HCT116 (cell line): Measurements from ENCODE around the gene TARS3. TPM values are rescaled to one million over a fixed set of nuclear protein-coding genes. Genes with fewer than 3 reads are reported as not detected.

Experiments used
- ATAC-seq: fragments of 200-7000 bp; cut with Tn5 transposase; 2 replicates; pipeline ENCODE4 v1.9.1; 2020; ENCODE audit warnings: mild to moderate bottlenecking, moderate library complexity
- BruUV-seq: library from RNA; stranded (reverse); fragments of 400-500 nt; replicated peaks from 2 replicates; lab custom pipeline; 2021; lab: Mats Ljungman, UMichigan
- CTCF ChIA-PET: fragments of 300-600 bp; sonication (Branson Sonifier 250); formaldehyde crosslinking; loops from one replicate; lab custom pipeline; 2021; ENCODE audit warnings: antibody characterized with exemption; lab: Charles Lee
- POLR2A ChIA-PET: fragments of 300-600, 350-600 bp; sonication (Branson Sonifier 250); formaldehyde crosslinking; loops from one replicate; lab custom pipeline; 2021; ENCODE audit warnings: antibody characterized with exemption; lab: Charles Lee
- RAD21 ChIA-PET, 2 experiments: fragments of 300-600 bp; sonication (Branson Sonifier 250); formaldehyde crosslinking; loops; one replicate each; lab custom pipeline; 2023; ENCODE audit warnings: low total read pairs in 2 of 2; ENCODE audit not compliant: uncharacterized antibody in 2 of 2, unreplicated experiment in 2 of 2, low non-redundant PET in 1 of 2; lab: Charles Lee
- DNase-seq: peaks from one replicate; pipeline ENCODE4 v3.0.0-alpha.2; 2010; ENCODE audit warnings: low read depth, low spot score
- H2AFZ ChIP-seq: fragments of 200-600 bp; shearing (Covaris generic), sonication (generic); 2 replicates; pipeline ENCODE4 v1.6.1; 2017; ENCODE audit warnings: low read depth, mixed run types, mixed read lengths, antibody characterized with exemption, low read length; ENCODE audit not compliant: poor library complexity, severe bottlenecking
- H3K27ac ChIP-seq: 2 replicates; pipeline ENCODE4 v1.5.1; 2012; ENCODE audit warnings: low read depth, low read length
- H3K27me3 ChIP-seq: fragments of 200-600 bp; sonication (generic); 2 replicates; pipeline ENCODE4 v1.6.1; 2016; ENCODE audit warnings: mixed run types, low read length, mixed read lengths; ENCODE audit not compliant: insufficient read depth
- H3K36me3 ChIP-seq, 2 experiments: fragments of 200-500 bp in 1 of 2; fragments of 200-600 bp in 1 of 2; sonication (Bioruptor generic) in 1 of 2; sonication (generic) in 1 of 2; 2 replicates each; pipeline versions ENCODE4 v1.5.1 to v1.6.1; 2014 to 2016; ENCODE audit warnings: low read length in 2 of 2, inconsistent platforms in 1 of 2, mixed read lengths in 1 of 2, mixed run types in 1 of 2; ENCODE audit not compliant: insufficient read depth in 2 of 2, control insufficient read depth in 1 of 2
- H3K4me1 ChIP-seq, 2 experiments: fragments of 200-600 bp in 1 of 2; sonication (generic) in 1 of 2; 2 replicates each; pipeline versions ENCODE4 v1.5.1 to v1.6.1; 2012 to 2017; ENCODE audit warnings: low read length in 2 of 2, inconsistent platforms in 1 of 2, mild to moderate bottlenecking in 1 of 2, mixed read lengths in 1 of 2, mixed run types in 1 of 2, moderate library complexity in 1 of 2; ENCODE audit not compliant: insufficient read depth in 2 of 2, control insufficient read depth in 1 of 2
- H3K4me2 ChIP-seq: fragments of 200-600 bp; sonication (generic); 2 replicates; pipeline ENCODE4 v1.6.1; 2017; ENCODE audit warnings: mixed run types, low read length, mixed read lengths
- H3K4me3 ChIP-seq, 2 experiments: fragments of 200-600 bp in 1 of 2; sonication (generic) in 1 of 2; replicated peaks in 1 of 2; 2 replicates each; pipeline ENCODE4 v1.5.1; 2011 to 2016; ENCODE audit warnings: low read length in 2 of 2, control low read depth in 1 of 2, low read depth in 1 of 2, mild to moderate bottlenecking in 1 of 2, mixed read lengths in 1 of 2, mixed run types in 1 of 2
- H3K79me2 ChIP-seq: fragments of 200-600 bp; sonication (generic); 2 replicates; pipeline ENCODE4 v1.6.1; 2017; ENCODE audit warnings: mild to moderate bottlenecking, mixed run types, low read length, moderate library complexity, mixed read lengths; ENCODE audit not compliant: insufficient read depth
- H3K9ac ChIP-seq: fragments of 200-600 bp; sonication (generic); 2 replicates; pipeline ENCODE4 v1.6.1; 2016; ENCODE audit warnings: low read length, mixed read lengths
- H3K9me2 ChIP-seq: fragments of 200-600 bp; sonication (generic), shearing (Covaris generic); 2 replicates; pipeline ENCODE4 v1.6.1; 2017; ENCODE audit warnings: mixed run types, mild to moderate bottlenecking, moderate library complexity; ENCODE audit not compliant: insufficient read depth
- H3K9me3 ChIP-seq, 2 experiments: fragments of 200-500 bp in 1 of 2; fragments of 200-600 bp in 1 of 2; sonication (Bioruptor generic) in 1 of 2; sonication (generic) in 1 of 2; 2 replicates each; pipeline ENCODE4 v1.6.1; 2014 to 2017; ENCODE audit warnings: low read length in 2 of 2, mixed read lengths in 2 of 2, inconsistent platforms in 1 of 2, low read depth in 1 of 2, mild to moderate bottlenecking in 1 of 2, mixed run types in 1 of 2, moderate library complexity in 1 of 2; ENCODE audit not compliant: control insufficient read depth in 1 of 2, insufficient read depth in 1 of 2
- H4K20me1 ChIP-seq: fragments of 200-600 bp; sonication (generic), shearing (Covaris generic); 2 replicates; pipeline ENCODE4 v1.6.1; 2017; ENCODE audit warnings: mixed run types, mild to moderate bottlenecking, moderate library complexity; ENCODE audit not compliant: insufficient read depth
- CEBPB ChIP-seq: IDR thresholded peaks from 2 replicates; pipeline ENCODE4 v1.6.1; 2012; ENCODE audit warnings: low read depth
- EGR1 ChIP-seq: IDR thresholded peaks from 2 replicates; pipeline ENCODE4 v1.6.1; 2012; ENCODE audit warnings: low read depth
- EZH2 ChIP-seq: fragments of 200-600 bp; sonication (generic); IDR thresholded peaks from 2 replicates; pipeline ENCODE4 v1.6.1; 2017; ENCODE audit warnings: antibody characterized with exemption, mixed run types
- MAX ChIP-seq: IDR thresholded peaks from 2 replicates; pipeline ENCODE4 v1.6.1; 2012
- POLR2A ChIP-seq: IDR thresholded peaks from 2 replicates; pipeline ENCODE4 v1.7.0; 2011; ENCODE audit warnings: borderline replicate concordance; ENCODE audit not compliant: insufficient read depth, insufficient read length; ENCODE audit errors: extremely low read depth
- SIN3A ChIP-seq: IDR thresholded peaks from 2 replicates; pipeline ENCODE4 v1.6.1; 2012; ENCODE audit warnings: low read depth
- SP1 ChIP-seq: IDR thresholded peaks from 2 replicates; pipeline ENCODE4 v1.6.1; 2012; ENCODE audit warnings: low read depth
- SRF ChIP-seq: IDR thresholded peaks from 2 replicates; pipeline ENCODE4 v1.6.1; 2012; ENCODE audit warnings: low read depth
- ZFX ChIP-seq: fragments of 450-650 bp; IDR thresholded peaks from 2 replicates; pipeline ENCODE4 v1.6.1; 2017
- intact Hi-C: fragments of 100-400 bp; cut with micrococcal nuclease; formaldehyde crosslinking; loops from 2 replicates; pipeline ENCODE4 v1.10.0; 2022
- total RNA-seq: library from RNA; stranded (reverse); gene quantifications from one replicate; pipeline ENCODE4 v1.2.1, GENCODE V29; 2021; ENCODE audit not compliant: unreplicated experiment
- TF ChIP-seq, protein P1 (sequence below): IDR thresholded peaks from 2 replicates; pipeline ENCODE4 v1.6.1; 2012; ENCODE audit warnings: low read depth
- TF ChIP-seq, protein P2 (sequence below): IDR thresholded peaks from 2 replicates; pipeline ENCODE4 v1.6.1; 2011; ENCODE audit warnings: mild to moderate bottlenecking, low read length, moderate library complexity; ENCODE audit not compliant: insufficient replicate concordance; ENCODE audit errors: extremely low read depth

The TARS3 gene
- total RNA-seq, 1 experiment from 2014 or later: 11.1 TPM

DNA sequence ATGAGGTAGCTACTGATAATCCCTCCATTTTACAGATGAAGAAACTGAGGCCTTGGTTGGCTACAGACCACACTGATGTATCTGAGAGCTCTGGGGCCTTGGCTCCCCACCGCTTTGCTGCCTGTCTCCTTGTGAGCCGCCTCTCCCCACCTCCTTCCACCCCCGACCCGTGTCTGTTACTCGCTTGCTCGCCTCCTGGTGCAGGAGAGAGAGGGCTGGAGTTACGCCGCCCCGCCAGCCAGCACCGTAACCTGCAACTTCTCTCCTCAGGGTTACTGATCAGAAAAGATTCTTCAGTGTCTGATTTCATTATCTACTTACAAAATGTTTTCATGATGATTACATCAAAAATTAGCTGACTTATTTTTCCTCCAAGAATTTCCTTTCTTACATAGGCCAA, 106.2 kb downstream of the TARS3 start:
- intact Hi-C loops: no loop called here
- no peak for TF ChIP-seq ZFX
- TF ChIP-seq EGR1: no peak
- no peak for TF ChIP-seq SRF
- no peak for TF ChIP-seq CEBPB
- no peak for TF ChIP-seq SIN3A
- TF ChIP-seq MAX: no peak
- TF ChIP-seq, protein P1, sequence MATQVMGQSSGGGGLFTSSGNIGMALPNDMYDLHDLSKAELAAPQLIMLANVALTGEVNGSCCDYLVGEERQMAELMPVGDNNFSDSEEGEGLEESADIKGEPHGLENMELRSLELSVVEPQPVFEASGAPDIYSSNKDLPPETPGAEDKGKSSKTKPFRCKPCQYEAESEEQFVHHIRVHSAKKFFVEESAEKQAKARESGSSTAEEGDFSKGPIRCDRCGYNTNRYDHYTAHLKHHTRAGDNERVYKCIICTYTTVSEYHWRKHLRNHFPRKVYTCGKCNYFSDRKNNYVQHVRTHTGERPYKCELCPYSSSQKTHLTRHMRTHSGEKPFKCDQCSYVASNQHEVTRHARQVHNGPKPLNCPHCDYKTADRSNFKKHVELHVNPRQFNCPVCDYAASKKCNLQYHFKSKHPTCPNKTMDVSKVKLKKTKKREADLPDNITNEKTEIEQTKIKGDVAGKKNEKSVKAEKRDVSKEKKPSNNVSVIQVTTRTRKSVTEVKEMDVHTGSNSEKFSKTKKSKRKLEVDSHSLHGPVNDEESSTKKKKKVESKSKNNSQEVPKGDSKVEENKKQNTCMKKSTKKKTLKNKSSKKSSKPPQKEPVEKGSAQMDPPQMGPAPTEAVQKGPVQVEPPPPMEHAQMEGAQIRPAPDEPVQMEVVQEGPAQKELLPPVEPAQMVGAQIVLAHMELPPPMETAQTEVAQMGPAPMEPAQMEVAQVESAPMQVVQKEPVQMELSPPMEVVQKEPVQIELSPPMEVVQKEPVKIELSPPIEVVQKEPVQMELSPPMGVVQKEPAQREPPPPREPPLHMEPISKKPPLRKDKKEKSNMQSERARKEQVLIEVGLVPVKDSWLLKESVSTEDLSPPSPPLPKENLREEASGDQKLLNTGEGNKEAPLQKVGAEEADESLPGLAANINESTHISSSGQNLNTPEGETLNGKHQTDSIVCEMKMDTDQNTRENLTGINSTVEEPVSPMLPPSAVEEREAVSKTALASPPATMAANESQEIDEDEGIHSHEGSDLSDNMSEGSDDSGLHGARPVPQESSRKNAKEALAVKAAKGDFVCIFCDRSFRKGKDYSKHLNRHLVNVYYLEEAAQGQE: no peak
- no peak for TF ChIP-seq EZH2
- TF ChIP-seq, protein P2, sequence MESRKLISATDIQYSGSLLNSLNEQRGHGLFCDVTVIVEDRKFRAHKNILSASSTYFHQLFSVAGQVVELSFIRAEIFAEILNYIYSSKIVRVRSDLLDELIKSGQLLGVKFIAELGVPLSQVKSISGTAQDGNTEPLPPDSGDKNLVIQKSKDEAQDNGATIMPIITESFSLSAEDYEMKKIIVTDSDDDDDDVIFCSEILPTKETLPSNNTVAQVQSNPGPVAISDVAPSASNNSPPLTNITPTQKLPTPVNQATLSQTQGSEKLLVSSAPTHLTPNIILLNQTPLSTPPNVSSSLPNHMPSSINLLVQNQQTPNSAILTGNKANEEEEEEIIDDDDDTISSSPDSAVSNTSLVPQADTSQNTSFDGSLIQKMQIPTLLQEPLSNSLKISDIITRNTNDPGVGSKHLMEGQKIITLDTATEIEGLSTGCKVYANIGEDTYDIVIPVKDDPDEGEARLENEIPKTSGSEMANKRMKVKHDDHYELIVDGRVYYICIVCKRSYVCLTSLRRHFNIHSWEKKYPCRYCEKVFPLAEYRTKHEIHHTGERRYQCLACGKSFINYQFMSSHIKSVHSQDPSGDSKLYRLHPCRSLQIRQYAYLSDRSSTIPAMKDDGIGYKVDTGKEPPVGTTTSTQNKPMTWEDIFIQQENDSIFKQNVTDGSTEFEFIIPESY: no peak
- no peak for TF ChIP-seq SP1
- TF ChIP-seq POLR2A: no peak
- TF ChIP-seq, all 23 proteins: peak for 0
- no peaks in the 10 kb centered on the region for H3K9me3 ChIP-seq
- no peaks in the 10 kb centered on the region for H3K79me2 ChIP-seq
- H3K9me2 ChIP-seq: no peaks in the 10 kb centered on the region
- H3K27ac ChIP-seq: no peak overlapping the region
- H3K9ac ChIP-seq: no peak overlapping the region
- no peak overlapping the region for H3K4me3 ChIP-seq
- H3K4me2 ChIP-seq: no peak overlapping the region
- H2AFZ ChIP-seq: no peak overlapping the region
- ATAC-seq (no peak), DNase-seq (no peak)
- H3K36me3 ChIP-seq: no peaks in the 10 kb centered on the region
- H3K4me1 ChIP-seq: peaks cover 13 to 18% of the 10 kb centered on the region in 2 experiments
- CTCF ChIA-PET: no interaction called here
- no peaks in the 10 kb centered on the region for H3K27me3 ChIP-seq
- POLR2A ChIA-PET: no interaction called here
- H4K20me1 ChIP-seq: no peaks in the 10 kb centered on the region
- RAD21 ChIA-PET: no interaction called here
- no TSS peak for BruUV-seq
